Measurements from ENCODE around the gene PLEKHH1.
"Not testable (repeated sequence)": the region's sequence is repeated elsewhere in the genome, so short reads cannot be mapped to it uniquely, and the experiment has no call there.

The PLEKHH1 gene

GRCh38 chr14:67584978-67585377 is 51.9 kb downstream of the PLEKHH1 start:
- H3K27me3 ChIP-seq: no peaks in the 10 kb centered on the region
- no peaks in the 10 kb centered on the region for H3K4me1 ChIP-seq
- TF ChIP-seq CTCF (IDR thresholded peaks at IDR 0.05; ENCODE audit: low read depth, low read length): no peak
- no peaks in the 10 kb centered on the region for H3K9me3 ChIP-seq
- H3K4me3 ChIP-seq (ENCODE audit: low read depth, low read length): no peak overlapping the region
- DNase-seq: no peak
- no peaks in the 10 kb centered on the region for H3K36me3 ChIP-seq

- no peaks in the 10 kb centered on the region for H3K36me3 ChIP-seq
Observed at GRCh38 chr14:67586369-67586768, 53.3 kb downstream of the PLEKHH1 start.

GRCh38 chr14:67589204-67589770 is 56.2 kb downstream of the PLEKHH1 start:
- Histone ChIP-seq H3K9me3 (no peaks in the 10 kb centered on the region), H3K27me3 (no peaks in the 10 kb centered on the region), H3K4me3 (ENCODE audit: low read depth, low read length) (no peak overlapping the region), H3K4me1 (no peaks in the 10 kb centered on the region), H3K36me3 (0 out of 2 replicates have a peak, but pooled peaks cover 5% of the 10 kb centered on the region)
- no peak for TF ChIP-seq CTCF (IDR thresholded peaks at IDR 0.05; ENCODE audit: low read depth, low read length)
- no peak for DNase-seq

More at GRCh38 chr14:67586369-67586768, 53.3 kb downstream of the PLEKHH1 start:
- Histone ChIP-seq H3K9me3 (no peaks in the 10 kb centered on the region), H3K27me3 (no peaks in the 10 kb centered on the region), H3K4me3 (ENCODE audit: low read depth, low read length) (no peak overlapping the region), H3K4me1 (no peaks in the 10 kb centered on the region)
- no peak for DNase-seq
- no peak for TF ChIP-seq CTCF (IDR thresholded peaks at IDR 0.05; ENCODE audit: low read depth, low read length)

GRCh38 chr14:67593650-67594049 is 60.6 kb downstream of the PLEKHH1 start:
- H3K27me3 ChIP-seq; H3K4me3 ChIP-seq (ENCODE audit: low read depth, low read length); DNase-seq; H3K36me3 ChIP-seq; H3K4me1 ChIP-seq; H3K9me3 ChIP-seq: not testable (repeated sequence)

- Histone ChIP-seq H3K9me3 (no peaks in the 10 kb centered on the region), H3K4me1 (no peaks in the 10 kb centered on the region), H3K27me3 (no peaks in the 10 kb centered on the region), H3K4me3 (ENCODE audit: low read depth, low read length) (no peak overlapping the region), H3K36me3 (0 out of 2 replicates have a peak, but pooled peaks cover 5% of the 10 kb centered on the region)
- DNase-seq: no peak
- no peak for TF ChIP-seq CTCF (IDR thresholded peaks at IDR 0.05; ENCODE audit: low read depth, low read length)
Observed at GRCh38 chr14:67595392-67595791, 62.3 kb downstream of the PLEKHH1 start.

- no peaks in the 10 kb centered on the region for H3K9me3 ChIP-seq
- no peaks in the 10 kb centered on the region for H3K27me3 ChIP-seq
- H3K4me1 ChIP-seq: no peaks in the 10 kb centered on the region
- peak; percentile 59 for TF ChIP-seq CTCF (IDR thresholded peaks at IDR 0.05; ENCODE audit: low read depth, low read length)
- DNase-seq: peak; percentile 95
- H3K36me3 ChIP-seq: no peaks in the 10 kb centered on the region
- peak within 1 kb of the TSS; percentile 89 for H3K4me3 ChIP-seq (ENCODE audit: low read depth, low read length)
Observed at GRCh38 chr14:67599698-67600561, 66.8 kb downstream of the PLEKHH1 start, which contains the start of gene PIGH. PIGH (minus strand) TSS chr14:67600268; CDS start chr14:67600203, 65 bp downstream.

GRCh38 chr14:67600562-67600974 is 67.5 kb downstream of the PLEKHH1 start:
- DNase-seq: not testable (repeated sequence)

More at GRCh38 chr14:67600562-67600974, 67.5 kb downstream of the PLEKHH1 start:
- H3K4me1 ChIP-seq, H3K36me3 ChIP-seq, H3K27me3 ChIP-seq, H3K9me3 ChIP-seq: not testable (repeated sequence)
- H3K4me3 ChIP-seq (ENCODE audit: low read depth, low read length): peak overlapping the region; percentile 40
